ENCODE measurements around the gene DPYD.

The DPYD gene

GRCh38 chr1:97824200-97824599 lies 96.6 kb downstream of the DPYD start:
- H3K36me3 ChIP-seq (ENCODE audit: control insufficient read depth, insufficient read depth, low read length) = no peaks in the 10 kb centered on the region
- no peak overlapping the region for H3K4me3 ChIP-seq (replicated peaks; ENCODE audit: low read depth, low read length)
- no peak for DNase-seq (ENCODE audit: extremely low read depth, insufficient read length)
- no peak for TF ChIP-seq CTCF (IDR thresholded peaks at IDR 0.05; ENCODE audit: insufficient read depth, low read length, poor library complexity, severe bottlenecking)
- no peaks in the 10 kb centered on the region for H3K27me3 ChIP-seq (replicated peaks; ENCODE audit: control insufficient read depth, insufficient read depth, low read length)

DNA sequence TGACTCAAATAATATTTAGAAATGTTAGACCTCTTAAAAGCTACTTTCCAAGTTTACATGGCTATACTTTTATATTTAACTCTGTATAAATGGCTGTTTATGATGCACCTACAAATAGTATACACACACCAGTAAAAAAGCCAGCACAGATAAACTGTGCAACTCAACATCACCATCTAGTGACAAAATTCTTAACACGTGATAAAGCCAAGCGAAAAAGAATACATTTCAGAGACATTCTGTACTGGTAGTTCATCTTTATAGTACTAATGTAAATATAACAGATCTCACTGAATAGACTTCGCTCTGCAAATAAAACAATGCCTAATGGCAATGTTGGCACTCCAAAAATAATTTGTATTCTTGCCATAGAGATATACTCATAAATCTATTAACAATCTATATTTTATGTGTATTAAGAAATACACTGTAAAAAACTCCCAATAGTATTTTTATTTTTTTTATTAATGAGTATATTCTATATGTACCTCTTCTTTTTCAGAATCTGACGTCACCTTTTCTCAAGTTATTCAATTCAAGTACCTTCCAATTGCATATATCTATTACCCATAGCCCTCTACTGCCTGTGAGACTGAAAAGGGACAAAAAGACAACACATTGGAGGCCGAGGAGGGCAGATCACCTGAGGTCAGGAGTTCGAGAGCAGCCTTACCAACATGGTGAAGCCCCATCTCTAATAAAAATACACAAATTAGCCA lies 100.2 kb downstream of the DPYD start:
- no peak for DNase-seq (ENCODE audit: extremely low read depth, insufficient read length)
- peak; percentile 40 for TF ChIP-seq CTCF (IDR thresholded peaks at IDR 0.05; ENCODE audit: insufficient read depth, low read length, poor library complexity, severe bottlenecking)
- H3K4me3 ChIP-seq (replicated peaks; ENCODE audit: low read depth, low read length) = no peak overlapping the region
- no peaks in the 10 kb centered on the region for H3K36me3 ChIP-seq (ENCODE audit: control insufficient read depth, insufficient read depth, low read length)
- H3K27me3 ChIP-seq (replicated peaks; ENCODE audit: control insufficient read depth, insufficient read depth, low read length) = no peaks in the 10 kb centered on the region

GRCh38 chr1:97816927-97817326 lies 103.9 kb downstream of the DPYD start:
- no peak overlapping the region for H3K4me3 ChIP-seq (replicated peaks; ENCODE audit: low read depth, low read length)
- no peak for DNase-seq (ENCODE audit: extremely low read depth, insufficient read length)
- H3K27me3 ChIP-seq (replicated peaks; ENCODE audit: control insufficient read depth, insufficient read depth, low read length) = no peaks in the 10 kb centered on the region
- no peaks in the 10 kb centered on the region for H3K36me3 ChIP-seq (ENCODE audit: control insufficient read depth, insufficient read depth, low read length)
- no peak for TF ChIP-seq CTCF (IDR thresholded peaks at IDR 0.05; ENCODE audit: insufficient read depth, low read length, poor library complexity, severe bottlenecking)

DNA sequence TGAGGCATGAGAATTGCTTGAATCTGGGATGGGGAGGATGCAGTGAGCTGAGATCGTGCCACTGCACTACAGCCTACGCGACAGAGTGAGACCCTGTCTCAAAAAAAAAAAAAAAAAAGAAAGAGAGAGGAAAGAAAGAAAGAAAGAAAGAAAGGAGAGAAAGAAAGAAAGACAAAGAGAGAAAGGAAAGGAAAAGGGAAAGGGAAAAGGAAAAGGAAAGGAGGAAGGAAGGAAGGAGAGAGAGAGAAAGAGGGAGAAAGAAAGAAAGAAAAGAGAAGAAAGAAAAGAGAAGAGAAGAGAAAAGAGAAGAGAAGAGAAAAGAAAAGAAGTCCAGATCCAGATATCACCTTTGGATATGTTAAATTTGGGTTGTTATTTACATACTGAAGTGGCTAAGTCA lies 106.0 kb downstream of the DPYD start:
- Histone ChIP-seq H3K36me3 (ENCODE audit: control insufficient read depth, insufficient read depth, low read length) (no peaks in the 10 kb centered on the region), H3K27me3 (replicated peaks; ENCODE audit: control insufficient read depth, insufficient read depth, low read length) (no peaks in the 10 kb centered on the region), H3K4me3 (replicated peaks; ENCODE audit: low read depth, low read length) (no peak overlapping the region)
- no peak for TF ChIP-seq CTCF (IDR thresholded peaks at IDR 0.05; ENCODE audit: insufficient read depth, low read length, poor library complexity, severe bottlenecking)
- no peak for DNase-seq (ENCODE audit: extremely low read depth, insufficient read length)

- no peaks in the 10 kb centered on the region for H3K27me3 ChIP-seq (replicated peaks; ENCODE audit: control insufficient read depth, insufficient read depth, low read length)
- no peaks in the 10 kb centered on the region for H3K36me3 ChIP-seq (ENCODE audit: control insufficient read depth, insufficient read depth, low read length)
- no peak overlapping the region for H3K4me3 ChIP-seq (replicated peaks; ENCODE audit: low read depth, low read length)
- no peak for DNase-seq (ENCODE audit: extremely low read depth, insufficient read length)
- no peak for TF ChIP-seq CTCF (IDR thresholded peaks at IDR 0.05; ENCODE audit: insufficient read depth, low read length, poor library complexity, severe bottlenecking)
Observed at GRCh38 chr1:97814121-97814520, 106.7 kb downstream of the DPYD start.

GRCh38 chr1:97812076-97812475 lies 108.8 kb downstream of the DPYD start:
- no peak for TF ChIP-seq CTCF (IDR thresholded peaks at IDR 0.05; ENCODE audit: insufficient read depth, low read length, poor library complexity, severe bottlenecking)
- Histone ChIP-seq H3K27me3 (replicated peaks; ENCODE audit: control insufficient read depth, insufficient read depth, low read length) (no peaks in the 10 kb centered on the region), H3K36me3 (ENCODE audit: control insufficient read depth, insufficient read depth, low read length) (no peaks in the 10 kb centered on the region), H3K4me3 (replicated peaks; ENCODE audit: low read depth, low read length) (no peak overlapping the region)
- DNase-seq (ENCODE audit: extremely low read depth, insufficient read length) = no peak
